Fibroblast of lung (primary cell): ENCODE data around the gene WSB2. TPM values are rescaled to one million over a fixed set of nuclear protein-coding genes. Genes with fewer than 3 reads are reported as not detected.

Experiments
- DNase-seq, 2 donors: peaks; one replicate each; pipeline versions ENCODE4 v3.0.0 to v3.0.0-alpha.2; 2010; ENCODE audit warnings: low read depth in 2 of 2
- H2AFZ ChIP-seq: 2 replicates; pipeline ENCODE4 v1.5.1; 2012; ENCODE audit warnings: low read length, control low read depth, inconsistent platforms
- H3K27ac ChIP-seq: 2 replicates; pipeline ENCODE4 v1.5.1; 2011; ENCODE audit warnings: low read length, control low read depth; ENCODE audit not compliant: insufficient read depth
- H3K27me3 ChIP-seq: 2 replicates; pipeline ENCODE4 v1.5.1; 2011; ENCODE audit warnings: mild to moderate bottlenecking, low read length; ENCODE audit not compliant: control insufficient read depth, insufficient read depth
- H3K36me3 ChIP-seq: 2 replicates; pipeline ENCODE4 v1.5.1; 2011; ENCODE audit warnings: low read length; ENCODE audit not compliant: control insufficient read depth, insufficient read depth
- H3K4me1 ChIP-seq: 2 replicates; pipeline ENCODE4 v1.5.1; 2011; ENCODE audit warnings: low read length; ENCODE audit not compliant: control insufficient read depth, insufficient read depth; ENCODE audit errors: extremely low read depth
- H3K4me2 ChIP-seq: 2 replicates; pipeline ENCODE4 v1.5.1; 2011; ENCODE audit warnings: low read length, control low read depth; ENCODE audit not compliant: insufficient read depth; ENCODE audit errors: extremely low read depth
- H3K4me3 ChIP-seq, 4 experiments: fragments of 200-600 bp in 1 of 4; sonication (generic) in 1 of 4; replicated peaks in 1 of 4; 2 replicates each; pipeline ENCODE4 v1.5.1; 2011 to 2016; ENCODE audit warnings: low read length in 4 of 4, low read depth in 3 of 4, mild to moderate bottlenecking in 3 of 4, control low read depth in 2 of 4, inconsistent platforms in 1 of 4, mixed read lengths in 1 of 4; ENCODE audit not compliant: insufficient read depth in 1 of 4; ENCODE audit errors: control extremely low read depth in 1 of 4
- H3K79me2 ChIP-seq: 2 replicates; pipeline ENCODE4 v1.5.1; 2012; ENCODE audit warnings: mild to moderate bottlenecking, low read length, inconsistent platforms; ENCODE audit not compliant: control insufficient read depth, insufficient read depth
- H3K9ac ChIP-seq: 2 replicates; pipeline ENCODE4 v1.5.1; 2011; ENCODE audit warnings: mild to moderate bottlenecking, low read length, control low read depth; ENCODE audit not compliant: insufficient read depth
- H3K9me3 ChIP-seq: 2 replicates; pipeline ENCODE4 v1.5.1; 2012; ENCODE audit warnings: low read depth, low read length; ENCODE audit not compliant: control insufficient read depth, insufficient read depth
- H4K20me1 ChIP-seq: 2 replicates; pipeline ENCODE4 v1.5.1; 2011; ENCODE audit warnings: low read length; ENCODE audit not compliant: control insufficient read depth, insufficient read depth; ENCODE audit errors: extremely low read depth
- EZH2 ChIP-seq: IDR thresholded peaks from 2 replicates; pipeline ENCODE4 v1.5.1; 2012; ENCODE audit warnings: low read length, control low read depth, mild to moderate bottlenecking; ENCODE audit errors: missing control alignments
- polyA plus RNA-seq, 2 donors: library from polyadenylated mRNA; depleted of rRNA in 1 of 2; stranded (reverse) in 1 of 2; unstranded in 1 of 2; fragments of >200 nt; gene quantifications; 2 replicates each; pipeline ENCODE4 v1.2.1, GENCODE V29; 2011 to 2012; ENCODE audit warnings: missing spikeins in 1 of 2
- total RNA-seq: library from RNA; depleted of rRNA; stranded (reverse); fragments of >200 nt; gene quantifications from 2 replicates; pipeline ENCODE4 v1.2.1, GENCODE V29; 2014
- TF ChIP-seq, protein P1 (sequence below), 2 donors: IDR thresholded peaks in 1 of 2; conservative IDR thresholded peaks in 1 of 2; 1 replicate in 1 of 2; 2 replicates in 1 of 2; pipeline ENCODE4 v1.5.1; 2011 to 2012; ENCODE audit warnings: low read length in 2 of 2, control low read depth in 1 of 2, inconsistent platforms in 1 of 2, low read depth in 1 of 2, mild to moderate bottlenecking in 1 of 2

The WSB2 gene
- total and polyA plus RNA-seq, 2 donors (not counting 1 experiment from before 2014, with no cell fraction given) = 118 to 122 TPM

- Histone ChIP-seq H3K27ac (peak overlapping the region; percentile 88), H3K36me3 (no peaks in the 10 kb centered on the region), H3K4me1 (peaks cover 18% of the 10 kb centered on the region), H3K27me3 (no peaks in the 10 kb centered on the region), H3K9me3 (no peaks in the 10 kb centered on the region), H3K79me2 (peaks cover 52% of the 10 kb centered on the region), H4K20me1 (no peaks in the 10 kb centered on the region), H2AFZ (no peak overlapping the region), H3K9ac (peak overlapping the region; percentile 4), H3K4me2 (peak overlapping the region; percentile 73), H3K4me3 (no peak overlapping the region)
- no peak for TF ChIP-seq EZH2
- TF ChIP-seq, protein P1, sequence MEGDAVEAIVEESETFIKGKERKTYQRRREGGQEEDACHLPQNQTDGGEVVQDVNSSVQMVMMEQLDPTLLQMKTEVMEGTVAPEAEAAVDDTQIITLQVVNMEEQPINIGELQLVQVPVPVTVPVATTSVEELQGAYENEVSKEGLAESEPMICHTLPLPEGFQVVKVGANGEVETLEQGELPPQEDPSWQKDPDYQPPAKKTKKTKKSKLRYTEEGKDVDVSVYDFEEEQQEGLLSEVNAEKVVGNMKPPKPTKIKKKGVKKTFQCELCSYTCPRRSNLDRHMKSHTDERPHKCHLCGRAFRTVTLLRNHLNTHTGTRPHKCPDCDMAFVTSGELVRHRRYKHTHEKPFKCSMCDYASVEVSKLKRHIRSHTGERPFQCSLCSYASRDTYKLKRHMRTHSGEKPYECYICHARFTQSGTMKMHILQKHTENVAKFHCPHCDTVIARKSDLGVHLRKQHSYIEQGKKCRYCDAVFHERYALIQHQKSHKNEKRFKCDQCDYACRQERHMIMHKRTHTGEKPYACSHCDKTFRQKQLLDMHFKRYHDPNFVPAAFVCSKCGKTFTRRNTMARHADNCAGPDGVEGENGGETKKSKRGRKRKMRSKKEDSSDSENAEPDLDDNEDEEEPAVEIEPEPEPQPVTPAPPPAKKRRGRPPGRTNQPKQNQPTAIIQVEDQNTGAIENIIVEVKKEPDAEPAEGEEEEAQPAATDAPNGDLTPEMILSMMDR (conservative IDR thresholded peaks at IDR 0.05 in 1 of 2, IDR thresholded peaks at IDR 0.05 in 1 of 2; ENCODE audit: low read depth in 1 of 2, low read length in 2 of 2) = no peak
- DNase-seq = peak; percentile 98
These were observed 8.5 kb downstream of the WSB2 start for GRCh38 chr12:118052324-118053070.

GRCh38 chr12:118050972-118051910 is 9.7 kb downstream of the WSB2 start:
- peak overlapping the region; percentile 88 for H3K27ac ChIP-seq
- H3K4me3 ChIP-seq = no peak overlapping the region
- no peak for TF ChIP-seq EZH2
- TF ChIP-seq, protein P1 (conservative IDR thresholded peaks at IDR 0.05 in 1 of 2, IDR thresholded peaks at IDR 0.05 in 1 of 2; ENCODE audit: low read depth in 1 of 2, low read length in 2 of 2) = peak in 1 of 2 donors; percentile 24
- peak in 1 of 2 donors; percentile 55 for DNase-seq
- no peaks in the 10 kb centered on the region for H3K36me3 ChIP-seq
- peaks cover 18% of the 10 kb centered on the region for H3K4me1 ChIP-seq
- no peaks in the 10 kb centered on the region for H3K27me3 ChIP-seq
- no peak overlapping the region for H2AFZ ChIP-seq
- peak overlapping the region; percentile 73 for H3K4me2 ChIP-seq
- peaks cover 44% of the 10 kb centered on the region for H3K79me2 ChIP-seq
- H3K9ac ChIP-seq = no peak overlapping the region
- H4K20me1 ChIP-seq = no peaks in the 10 kb centered on the region
- no peaks in the 10 kb centered on the region for H3K9me3 ChIP-seq

- Histone ChIP-seq H3K27ac (no peak overlapping the region), H3K4me1 (no peaks in the 10 kb centered on the region), H3K79me2 (peaks cover 38% of the 10 kb centered on the region), H3K36me3 (peaks cover 16% of the 10 kb centered on the region), H3K4me2 (no peak overlapping the region), H2AFZ (no peak overlapping the region), H3K27me3 (no peaks in the 10 kb centered on the region), H4K20me1 (no peaks in the 10 kb centered on the region), H3K9me3 (no peaks in the 10 kb centered on the region), H3K4me3 (no peak overlapping the region), H3K9ac (no peak overlapping the region)
- DNase-seq = no peak
- TF ChIP-seq, protein P1 (conservative IDR thresholded peaks at IDR 0.05 in 1 of 2, IDR thresholded peaks at IDR 0.05 in 1 of 2; ENCODE audit: low read depth in 1 of 2, low read length in 2 of 2) = no peak
- TF ChIP-seq EZH2 = no peak
These were observed 14.5 kb downstream of the WSB2 start for GRCh38 chr12:118046430-118046829.
